C4-2B (cell line): ENCODE data around the gene RB1.
"Not testable (repeated sequence)": the region's sequence is repeated elsewhere in the genome, so short reads cannot be mapped to it uniquely, and the experiment has no call there.

Experiments
- H3K27ac ChIP-seq: fragments of 450-650 bp; 2 replicates; pipeline ENCODE4 v1.5.1; 2017
- ZFX ChIP-seq: fragments of 450-650 bp; IDR thresholded peaks from 2 replicates; pipeline ENCODE4 v1.6.1; 2017
- TF ChIP-seq, protein P1 (sequence below): fragments of 450-650 bp; conservative IDR thresholded peaks from 2 replicates; pipeline ENCODE4 v1.5.1; 2017; ENCODE audit warnings: mild to moderate bottlenecking

RB1 gene

DNA sequence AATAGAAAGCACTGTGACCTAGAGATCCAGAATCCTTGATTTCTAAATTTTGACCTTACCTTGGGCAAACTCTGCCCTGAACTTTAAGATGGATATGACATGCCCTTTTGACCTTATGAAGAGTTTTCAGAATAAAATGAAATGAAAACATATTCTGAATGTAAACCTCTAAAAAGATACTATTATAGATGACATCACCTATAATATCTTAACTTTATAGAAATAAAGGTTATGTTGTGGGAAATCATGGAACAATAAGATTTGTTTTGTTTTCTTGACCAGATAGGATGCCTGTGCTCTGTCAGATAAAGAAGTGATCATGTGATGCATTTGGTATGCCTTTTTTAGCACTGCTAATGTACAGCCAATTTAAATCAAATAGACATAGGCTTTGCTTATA is 122.5 kb downstream of the RB1 start:
- TF ChIP-seq, protein P1, sequence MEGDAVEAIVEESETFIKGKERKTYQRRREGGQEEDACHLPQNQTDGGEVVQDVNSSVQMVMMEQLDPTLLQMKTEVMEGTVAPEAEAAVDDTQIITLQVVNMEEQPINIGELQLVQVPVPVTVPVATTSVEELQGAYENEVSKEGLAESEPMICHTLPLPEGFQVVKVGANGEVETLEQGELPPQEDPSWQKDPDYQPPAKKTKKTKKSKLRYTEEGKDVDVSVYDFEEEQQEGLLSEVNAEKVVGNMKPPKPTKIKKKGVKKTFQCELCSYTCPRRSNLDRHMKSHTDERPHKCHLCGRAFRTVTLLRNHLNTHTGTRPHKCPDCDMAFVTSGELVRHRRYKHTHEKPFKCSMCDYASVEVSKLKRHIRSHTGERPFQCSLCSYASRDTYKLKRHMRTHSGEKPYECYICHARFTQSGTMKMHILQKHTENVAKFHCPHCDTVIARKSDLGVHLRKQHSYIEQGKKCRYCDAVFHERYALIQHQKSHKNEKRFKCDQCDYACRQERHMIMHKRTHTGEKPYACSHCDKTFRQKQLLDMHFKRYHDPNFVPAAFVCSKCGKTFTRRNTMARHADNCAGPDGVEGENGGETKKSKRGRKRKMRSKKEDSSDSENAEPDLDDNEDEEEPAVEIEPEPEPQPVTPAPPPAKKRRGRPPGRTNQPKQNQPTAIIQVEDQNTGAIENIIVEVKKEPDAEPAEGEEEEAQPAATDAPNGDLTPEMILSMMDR, result no peak
- TF ChIP-seq ZFX, result no peak
- no peak overlapping the region for H3K27ac ChIP-seq

DNA sequence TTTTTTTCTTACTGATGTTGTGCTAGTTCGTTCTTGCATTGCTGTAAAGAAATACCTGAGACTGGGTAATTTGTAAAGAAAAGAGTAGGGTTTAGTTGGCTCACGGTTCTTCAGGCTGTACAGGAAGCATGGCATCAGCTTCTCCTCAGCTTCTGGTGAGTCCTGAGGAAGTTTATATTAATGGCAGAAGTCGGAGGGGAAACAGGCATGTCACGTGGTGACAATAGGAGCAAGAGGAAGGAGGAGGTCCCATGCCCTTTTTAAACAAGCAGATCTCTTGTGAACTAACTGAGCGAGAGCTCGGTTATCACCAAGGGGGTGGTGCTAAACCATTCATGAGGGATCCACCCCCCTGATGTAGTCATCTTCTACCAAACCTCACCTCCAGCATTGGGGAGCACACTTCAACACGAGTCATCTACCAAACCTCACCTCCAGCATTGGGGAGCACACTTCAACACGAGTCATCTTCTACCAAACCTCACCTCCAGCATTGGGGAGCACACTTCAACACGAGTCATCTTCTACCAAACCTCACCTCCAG is 123.3 kb downstream of the RB1 start:
- H3K27ac ChIP-seq, result not testable (repeated sequence)

DNA sequence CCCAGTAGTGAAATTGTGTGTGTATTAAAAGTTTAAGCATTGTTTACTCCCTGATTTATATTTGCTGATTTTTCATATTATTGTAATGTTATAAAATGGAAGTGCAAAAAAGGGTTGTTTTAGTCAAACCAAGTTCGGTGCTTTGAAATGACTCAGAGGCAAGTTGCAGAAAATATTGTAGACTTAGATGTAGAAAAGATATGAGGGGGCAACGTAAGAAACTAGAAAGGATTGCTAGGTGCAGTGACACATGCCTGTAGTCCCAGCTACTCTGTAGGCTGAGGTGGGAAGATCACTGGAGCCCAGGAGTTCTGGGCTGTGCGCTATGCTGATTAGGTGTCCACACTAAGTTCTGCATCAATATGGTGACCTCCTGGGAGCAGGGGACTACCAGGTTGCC is 125.5 kb downstream of the RB1 start:
- TF ChIP-seq, protein P1, result no peak
- TF ChIP-seq ZFX, result no peak

DNA sequence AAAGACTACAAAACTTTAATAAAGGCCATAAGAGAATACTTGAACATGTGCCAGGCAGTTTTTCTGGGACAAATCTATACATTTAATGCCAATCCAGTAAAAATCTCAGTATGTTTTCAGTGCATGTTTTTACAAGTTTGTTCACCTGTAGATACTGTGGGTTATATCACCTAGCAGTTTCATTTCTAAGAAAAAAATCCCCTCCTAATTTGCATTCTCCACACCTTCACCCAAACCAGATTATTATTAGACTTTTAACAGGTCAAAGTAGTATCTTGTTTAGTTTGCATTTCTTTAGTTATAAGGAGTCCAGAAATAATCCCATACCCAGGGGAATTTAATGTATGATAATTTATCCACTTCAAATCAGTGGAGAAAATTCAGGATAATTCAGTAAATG is 126.3 kb downstream of the RB1 start:
- TF ChIP-seq, protein P1, result no peak
- TF ChIP-seq ZFX, result no peak
- no peak overlapping the region for H3K27ac ChIP-seq

More for the DNA sequence above, 125.5 kb downstream of the RB1 start:
- no peak overlapping the region for H3K27ac ChIP-seq

DNA sequence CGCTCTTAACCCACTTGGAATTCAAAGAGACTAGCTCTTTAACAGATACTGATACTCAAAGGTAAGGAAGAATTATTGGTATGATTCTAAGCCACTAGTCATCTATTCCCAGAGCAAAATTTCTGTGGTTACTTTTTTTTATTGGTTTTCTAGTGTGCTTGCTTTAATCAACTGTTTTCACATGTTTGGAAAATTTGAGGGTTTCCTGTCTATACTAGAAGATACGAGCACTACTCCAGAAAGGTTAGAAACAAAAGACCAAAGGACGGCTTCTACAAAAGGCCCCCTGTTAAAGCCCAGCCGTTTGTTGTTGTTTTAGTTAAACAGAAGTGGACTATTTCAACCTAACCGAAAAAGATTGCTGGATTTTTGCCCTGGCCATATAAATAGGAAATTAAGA is 127.9 kb downstream of the RB1 start:
- no peak overlapping the region for H3K27ac ChIP-seq
- no peak for TF ChIP-seq ZFX
- TF ChIP-seq, protein P1, result no peak

DNA sequence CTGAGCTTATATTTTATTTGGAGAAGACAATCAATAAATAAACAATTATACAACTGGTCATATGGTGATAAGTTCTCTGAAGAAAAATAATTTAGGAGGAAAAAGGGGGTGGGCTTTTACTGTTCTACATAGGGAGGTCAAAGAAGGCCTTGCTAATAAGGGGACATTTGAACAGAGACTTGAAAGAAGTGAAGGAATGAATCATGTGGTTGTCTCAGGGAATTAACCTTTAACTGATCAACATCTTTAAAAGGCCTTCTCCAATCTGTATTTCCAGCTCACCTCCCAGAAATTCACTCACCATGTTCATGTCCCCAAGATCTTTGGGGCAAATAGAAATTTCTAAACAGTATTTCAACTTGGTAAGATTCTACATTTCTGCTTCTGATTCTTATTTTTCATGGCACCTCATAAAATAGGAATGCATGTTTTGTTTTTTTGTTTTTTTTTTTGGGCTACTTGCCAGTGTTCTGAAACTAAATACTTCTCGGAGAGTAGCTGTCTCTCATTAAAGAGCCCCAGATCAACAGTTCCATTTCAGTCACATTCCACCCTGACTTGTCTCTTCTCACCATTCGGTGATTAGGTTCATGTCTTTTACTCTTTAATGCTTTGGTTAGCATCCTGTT is 128.6 kb downstream of the RB1 start:
- TF ChIP-seq, protein P1, result no peak
- TF ChIP-seq ZFX, result no peak

DNA sequence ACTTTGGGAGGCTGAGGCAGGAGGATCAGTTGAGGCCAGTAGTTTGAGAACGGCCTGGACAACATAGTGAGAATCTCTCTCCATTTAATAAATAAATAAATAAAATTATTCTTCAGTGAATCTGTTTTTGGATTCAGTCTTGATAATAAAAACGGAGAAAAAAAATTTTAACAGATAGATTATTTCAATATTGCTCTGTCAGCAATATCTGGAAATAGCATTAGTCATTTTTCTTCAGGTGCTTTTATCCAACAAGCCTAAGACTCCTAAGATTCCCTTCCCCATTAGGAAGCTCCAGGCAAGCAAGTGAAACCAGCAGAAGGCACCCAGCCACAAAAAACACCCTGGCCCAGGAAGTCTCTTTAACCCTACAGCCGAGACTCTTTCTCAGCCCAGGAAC is 130.6 kb downstream of the RB1 start:
- TF ChIP-seq, protein P1, result no peak
- TF ChIP-seq ZFX, result no peak
- no peak overlapping the region for H3K27ac ChIP-seq

More for the DNA sequence above, 128.6 kb downstream of the RB1 start:
- H3K27ac ChIP-seq, result no peak overlapping the region
